Fibroblast of skin of left biceps (primary cell): Measurements from ENCODE around the gene RAB3C.

Source experiments
- DNase-seq, 2 experiments: peaks; one replicate each; pipeline ENCODE4 v3.0.0-alpha.2; 2013; ENCODE audit warnings: low read depth in 2 of 2

The RAB3C gene

DNA sequence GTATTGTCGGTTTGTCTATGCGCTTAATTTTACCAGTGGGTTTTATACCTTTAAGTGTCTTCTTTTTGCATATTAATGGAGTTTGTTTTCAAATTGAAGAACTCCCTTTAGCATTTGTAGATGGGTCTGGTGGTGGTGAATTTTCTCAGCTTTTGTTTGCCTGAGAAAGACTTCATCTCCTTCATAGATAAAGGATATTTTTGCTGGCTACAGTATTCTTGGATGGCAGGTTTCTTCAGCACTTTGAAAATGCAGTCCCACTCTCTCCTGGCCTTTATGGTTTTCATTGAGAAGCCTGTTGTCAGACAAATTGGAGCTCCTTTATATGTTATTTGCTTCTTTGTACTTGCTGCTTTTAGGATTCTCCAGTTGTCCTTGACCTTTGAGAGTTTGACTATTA, 142.1 kb downstream of the RAB3C start:
- DNase-seq = no peak

DNA sequence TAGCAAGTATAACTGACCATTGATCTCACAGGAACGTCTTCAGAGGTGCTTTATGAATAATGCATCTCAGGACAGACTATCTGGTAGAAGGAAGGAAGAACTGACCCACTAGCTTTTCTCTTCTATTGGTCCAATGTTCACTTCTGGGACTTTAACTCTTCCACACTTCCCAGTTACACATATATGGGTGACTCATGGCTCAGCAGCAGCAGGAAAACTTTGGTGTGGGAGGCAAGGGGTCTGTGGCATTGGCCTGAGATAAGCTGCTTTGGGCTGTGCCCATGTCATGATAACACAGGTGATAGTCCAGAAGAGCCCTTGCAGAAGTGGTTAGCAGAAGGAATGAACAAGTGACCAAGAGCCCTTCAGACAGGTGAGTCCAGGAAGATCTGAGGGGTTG, 148.8 kb downstream of the RAB3C start:
- DNase-seq = no peak

DNA sequence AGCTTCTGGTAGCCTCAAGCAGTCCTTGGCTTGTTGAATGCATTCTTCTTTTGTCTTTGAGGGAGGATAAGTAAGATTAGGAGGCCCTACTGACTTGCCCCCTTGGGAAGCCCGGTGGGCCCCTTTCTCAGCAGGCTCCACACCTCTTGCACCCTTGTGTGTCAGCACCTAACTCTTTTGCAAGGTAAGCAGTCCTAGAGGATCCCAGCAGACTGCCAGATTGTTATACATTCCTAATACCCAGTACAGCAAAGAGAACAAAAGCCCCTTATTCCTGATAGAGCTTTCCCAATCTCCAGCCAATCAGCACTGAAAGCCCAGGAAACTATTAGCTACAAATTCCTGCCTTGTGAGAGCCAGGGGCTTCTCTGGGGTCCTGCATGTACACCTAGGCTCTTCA, 152.8 kb downstream of the RAB3C start:
- no peak for DNase-seq

DNA sequence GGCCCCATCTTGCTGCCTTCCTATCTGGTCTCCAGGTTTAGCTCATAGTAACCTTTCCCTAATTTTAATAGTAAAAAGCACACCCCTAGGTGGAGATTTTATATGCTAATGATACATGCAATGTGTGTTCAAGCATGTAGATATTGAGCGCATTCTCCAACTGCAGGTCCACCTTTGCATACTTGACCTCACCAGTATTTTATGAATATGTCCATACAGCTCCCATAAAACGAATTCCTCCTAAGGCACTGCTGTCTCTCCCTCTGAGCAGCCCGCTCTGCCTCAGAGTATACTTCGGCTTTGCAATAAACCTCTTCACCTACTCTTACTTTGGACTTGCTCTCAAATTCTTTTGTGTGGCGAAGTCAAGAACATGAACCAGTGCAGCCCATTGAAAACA, 153.3 kb downstream of the RAB3C start:
- DNase-seq = no peak

DNA sequence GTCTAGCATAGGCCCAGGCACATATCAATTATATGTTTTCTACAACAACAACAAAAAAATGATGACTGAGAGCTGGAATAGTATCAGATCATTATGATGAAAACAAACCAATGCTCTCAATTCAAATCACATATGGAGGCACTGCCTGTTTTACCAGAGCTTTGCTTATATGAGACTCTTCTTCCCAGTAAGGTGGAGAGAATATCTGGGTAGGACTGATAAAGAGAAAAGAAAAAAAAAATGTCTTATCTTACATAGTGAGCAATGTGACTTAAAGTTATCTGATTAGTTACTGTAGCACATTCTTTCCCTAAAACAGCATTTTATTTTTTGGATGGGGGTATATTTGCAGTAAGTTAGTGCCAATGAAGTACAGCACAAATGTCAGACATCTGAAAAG, 154.8 kb downstream of the RAB3C start:
- DNase-seq = no peak

DNA sequence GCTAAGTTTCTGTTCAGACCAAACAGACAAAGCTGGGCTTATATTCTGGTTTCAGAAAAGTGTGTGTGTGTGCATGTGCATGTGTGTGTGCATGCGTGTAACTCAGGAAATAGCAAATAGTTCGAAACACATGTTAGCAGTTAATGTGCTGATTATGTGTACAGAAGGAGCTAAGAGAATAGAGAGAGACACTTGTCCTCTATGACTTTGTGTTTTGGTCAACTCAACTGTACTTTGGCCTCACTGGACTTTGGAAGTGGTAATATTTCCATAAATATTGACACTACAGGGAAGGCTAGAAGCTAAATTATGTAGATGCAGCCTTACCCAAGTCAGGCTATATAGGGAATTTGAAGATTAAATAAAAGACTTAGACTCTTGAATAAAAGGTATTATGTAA, 155.5 kb downstream of the RAB3C start:
- no peak for DNase-seq

DNA sequence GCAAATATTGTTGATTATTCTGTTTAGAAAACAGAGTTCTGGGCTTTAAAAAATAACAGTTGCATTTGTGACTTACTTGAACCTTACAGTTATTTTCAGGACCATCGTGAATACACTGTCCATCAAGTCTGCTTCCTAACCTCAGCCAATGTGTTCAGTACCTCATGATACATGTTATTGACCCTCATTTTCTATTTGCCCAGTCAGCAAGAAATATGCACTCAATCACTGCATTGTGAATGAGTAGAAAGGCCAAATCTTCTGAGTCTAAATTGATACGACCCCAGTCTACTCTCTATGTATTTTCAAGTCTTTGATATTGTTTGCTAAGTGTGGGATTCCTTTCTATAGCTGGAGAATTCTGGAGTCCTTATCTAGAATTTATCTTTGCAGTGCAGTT, 156.2 kb downstream of the RAB3C start:
- DNase-seq = no peak

DNA sequence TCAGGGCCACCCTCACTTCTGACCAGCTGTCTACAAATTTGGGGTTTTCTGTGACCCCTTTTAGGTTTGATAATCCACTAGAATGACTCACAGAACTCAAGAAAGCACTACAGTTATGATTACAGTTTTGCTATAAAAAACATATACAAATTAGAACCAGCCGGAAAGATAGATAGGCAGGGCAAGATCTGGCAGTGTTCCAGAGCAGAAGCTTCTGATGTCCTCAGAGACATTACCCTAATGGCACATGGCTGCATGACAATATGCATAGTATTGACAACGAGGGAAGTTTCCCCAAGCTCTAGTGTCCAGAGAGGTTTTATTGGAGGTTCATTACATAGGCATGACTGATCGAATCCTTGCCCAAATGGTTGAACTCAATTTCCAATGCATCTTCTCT, 158.1 kb downstream of the RAB3C start:
- DNase-seq = no peak

DNA sequence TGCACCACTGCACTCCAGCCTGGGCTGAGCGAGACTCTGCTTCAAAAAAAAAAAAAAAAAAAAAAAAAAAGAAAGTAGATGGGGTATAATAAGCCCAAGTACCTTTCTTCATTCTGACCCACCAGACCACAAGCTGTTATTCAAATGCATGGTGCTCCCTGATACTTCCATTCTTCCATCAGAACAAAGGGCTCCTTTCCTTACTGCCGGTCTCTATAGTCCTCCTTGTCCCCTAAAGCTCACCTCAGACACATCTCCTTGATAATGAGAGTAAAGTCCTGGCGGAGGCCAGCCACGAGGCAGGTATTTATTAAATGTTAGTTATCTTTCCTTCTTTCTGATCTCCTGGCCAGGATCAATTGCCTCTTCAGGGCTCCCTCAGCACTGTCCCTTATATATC, 162.5 kb downstream of the RAB3C start:
- DNase-seq = no peak

DNA sequence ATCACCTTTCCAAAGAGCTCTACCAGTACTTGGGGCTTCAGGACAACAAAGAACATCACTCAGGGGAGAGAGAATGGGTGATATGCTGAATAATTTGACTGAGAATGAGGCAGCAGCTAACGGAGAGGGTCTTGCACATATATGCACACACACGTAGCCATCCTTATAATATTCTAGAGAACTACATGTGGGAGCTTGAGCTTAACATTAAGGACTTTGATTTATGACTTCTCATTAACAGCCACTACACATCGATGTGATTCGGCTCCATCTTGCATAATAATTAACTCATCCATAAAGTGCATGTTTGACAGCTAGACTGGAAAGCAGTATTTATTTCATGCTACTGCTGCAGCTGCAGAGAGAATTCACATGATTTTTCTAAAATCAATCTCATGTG, 163.4 kb downstream of the RAB3C start:
- DNase-seq = no peak

DNA sequence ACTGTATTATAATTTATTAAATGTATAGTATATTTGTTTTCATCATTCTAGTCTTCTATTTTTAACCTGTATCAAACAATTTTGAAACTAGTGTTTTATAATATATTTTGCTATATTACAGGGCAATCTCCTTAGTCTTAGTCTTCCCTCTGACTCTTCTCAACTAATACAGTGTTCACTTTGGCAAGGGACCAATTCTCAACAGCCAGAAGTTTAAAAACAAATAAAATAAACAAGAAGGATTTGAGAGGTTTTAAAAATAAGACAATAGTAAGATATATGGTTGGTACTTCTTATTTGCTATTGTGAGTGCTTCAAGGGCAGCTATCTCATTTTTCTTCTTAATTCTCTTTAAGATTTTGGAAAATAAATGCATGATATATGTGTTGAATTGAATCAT, 167.2 kb downstream of the RAB3C start:
- DNase-seq = no peak

DNA sequence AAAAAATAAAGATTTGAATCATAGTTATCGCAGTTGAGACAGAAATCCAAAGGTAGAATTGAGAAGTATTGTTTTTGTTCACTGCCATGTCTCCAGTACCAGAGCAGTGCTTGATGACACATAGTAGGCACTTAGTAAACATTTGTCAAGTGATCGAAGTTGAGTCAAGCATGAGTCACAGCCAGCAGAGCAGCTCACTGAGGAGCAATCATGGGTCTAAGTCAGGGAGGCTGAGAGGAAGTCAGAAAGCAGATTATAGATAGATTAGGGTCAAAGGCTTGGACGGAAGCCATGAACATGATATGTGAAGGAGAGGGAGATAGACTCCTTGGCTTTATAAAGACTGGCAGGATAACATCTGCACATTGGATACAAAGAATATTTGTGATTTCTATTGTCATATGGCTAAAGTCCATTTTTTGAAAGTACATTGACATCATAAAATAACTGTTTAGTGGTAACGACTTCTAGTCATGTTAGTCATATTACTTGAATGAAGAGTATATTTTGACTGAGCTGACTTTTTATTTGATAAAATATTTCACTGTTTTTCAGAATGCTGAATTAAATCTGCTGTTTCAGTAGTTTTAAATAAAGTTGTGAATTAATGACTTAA, 168.5 kb downstream of the RAB3C start:
- DNase-seq = no peak

DNA sequence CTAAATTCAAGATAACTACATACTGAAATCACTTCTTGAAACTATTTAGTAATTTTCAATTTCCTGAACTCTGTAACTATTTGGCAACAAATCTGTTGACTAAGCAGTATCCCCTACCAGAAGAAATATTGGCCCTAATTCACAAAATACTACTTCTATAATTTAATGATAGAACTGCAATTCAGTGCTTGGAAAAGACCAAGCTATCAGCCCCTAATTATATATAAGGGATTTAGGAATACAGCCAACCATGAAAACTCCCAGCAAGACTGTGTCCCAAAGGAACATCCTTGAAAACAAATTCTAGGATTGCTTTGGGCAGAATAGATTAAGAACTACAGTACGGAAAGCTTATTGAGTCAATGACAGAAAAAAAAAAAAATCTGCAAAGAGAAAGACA, 169.2 kb downstream of the RAB3C start:
- no peak for DNase-seq

DNA sequence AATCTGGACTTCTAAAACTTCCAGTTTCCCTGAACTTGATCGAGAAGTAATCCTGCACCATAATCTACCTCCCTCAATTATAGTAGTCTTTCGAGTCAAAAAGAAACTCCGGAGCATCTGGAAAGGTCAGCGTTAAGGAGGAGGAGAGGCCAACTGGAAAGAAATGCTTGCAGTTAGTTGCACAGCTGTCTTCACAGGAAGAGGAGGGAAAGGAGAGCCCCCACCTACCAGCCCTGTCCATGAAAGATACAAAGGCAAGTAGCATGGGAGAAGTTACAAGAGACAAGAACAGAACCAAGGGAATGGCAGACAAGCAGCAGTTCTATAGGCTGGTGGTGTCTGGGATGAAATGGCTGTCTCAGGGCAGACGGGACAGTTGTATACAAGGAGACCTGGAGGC, 170.6 kb downstream of the RAB3C start:
- DNase-seq = no peak

DNA sequence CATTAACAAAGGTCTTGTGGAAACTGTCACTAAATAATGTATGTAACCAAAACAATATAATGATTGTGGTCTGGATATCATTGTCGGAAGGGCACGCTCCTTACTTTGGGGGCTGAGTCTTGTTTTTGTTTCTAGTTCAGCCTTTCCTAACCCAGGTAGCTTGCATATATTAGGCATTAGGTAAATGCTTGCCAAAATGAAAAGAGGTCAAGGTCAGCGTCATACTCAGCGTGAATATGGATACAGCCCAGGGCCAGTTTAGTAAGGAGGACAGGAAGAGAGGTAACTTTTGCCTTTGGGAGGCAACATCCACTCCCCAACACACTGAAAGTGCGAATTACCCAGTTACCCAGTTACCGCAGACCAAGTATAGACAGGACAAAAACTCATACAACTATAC, 171.4 kb downstream of the RAB3C start:
- DNase-seq = no peak

DNA sequence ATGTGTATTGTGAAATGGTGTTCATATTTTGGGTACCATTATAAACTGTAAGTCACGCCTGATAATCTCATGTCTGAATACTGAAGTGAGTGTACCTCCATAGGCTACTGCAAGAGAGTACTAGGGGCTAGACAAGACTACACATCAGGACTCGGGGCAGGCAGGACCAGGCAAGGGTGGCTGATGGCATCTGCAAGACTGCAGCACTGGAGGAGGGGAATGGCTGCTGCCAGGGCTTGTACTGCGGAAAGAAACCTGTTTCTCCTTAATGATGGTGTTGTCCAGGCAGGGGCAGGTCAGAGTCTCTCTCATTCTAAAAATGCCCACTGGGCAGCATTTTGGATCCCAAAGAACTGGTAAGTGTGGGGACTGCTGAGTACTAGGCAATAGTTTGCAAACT, 172.5 kb downstream of the RAB3C start:
- no peak for DNase-seq

DNA sequence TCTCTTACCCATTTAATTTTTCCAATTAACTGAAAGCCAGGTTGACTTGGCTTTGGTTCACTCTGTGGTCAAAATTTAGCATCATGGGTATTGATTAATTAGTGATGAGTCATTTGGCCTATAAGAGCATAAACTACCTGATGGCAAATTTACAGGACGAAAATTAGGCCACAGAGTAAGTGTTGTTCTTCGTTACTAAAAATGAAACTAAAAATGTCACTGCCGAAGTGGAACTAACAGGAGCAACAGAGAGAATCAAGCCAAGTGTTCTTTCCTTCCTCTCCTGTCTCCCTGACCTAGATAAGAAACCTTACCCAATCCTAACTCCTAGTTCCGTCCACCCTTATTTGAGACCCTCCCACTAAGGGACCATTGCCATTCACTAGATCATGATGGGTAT, 176.9 kb downstream of the RAB3C start:
- DNase-seq = no peak

DNA sequence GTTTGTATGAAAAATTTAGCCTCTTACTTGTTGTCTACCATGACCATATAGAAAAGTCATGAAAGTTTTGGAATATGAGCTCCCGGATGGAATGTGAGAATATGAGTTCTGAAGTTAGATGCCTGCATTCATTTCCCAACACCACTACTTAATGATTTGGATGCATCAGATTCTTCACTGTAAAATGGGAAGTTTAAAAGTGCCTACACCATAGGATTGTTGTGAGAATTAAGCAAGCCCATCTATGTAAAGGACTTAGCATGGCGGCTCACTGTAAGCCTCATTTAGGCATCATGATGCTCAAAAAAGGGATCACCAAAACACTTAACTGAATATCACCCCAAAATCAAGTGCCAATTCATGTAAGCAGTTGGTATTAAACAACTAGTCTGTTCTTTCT, 177.3 kb downstream of the RAB3C start:
- DNase-seq = no peak

DNA sequence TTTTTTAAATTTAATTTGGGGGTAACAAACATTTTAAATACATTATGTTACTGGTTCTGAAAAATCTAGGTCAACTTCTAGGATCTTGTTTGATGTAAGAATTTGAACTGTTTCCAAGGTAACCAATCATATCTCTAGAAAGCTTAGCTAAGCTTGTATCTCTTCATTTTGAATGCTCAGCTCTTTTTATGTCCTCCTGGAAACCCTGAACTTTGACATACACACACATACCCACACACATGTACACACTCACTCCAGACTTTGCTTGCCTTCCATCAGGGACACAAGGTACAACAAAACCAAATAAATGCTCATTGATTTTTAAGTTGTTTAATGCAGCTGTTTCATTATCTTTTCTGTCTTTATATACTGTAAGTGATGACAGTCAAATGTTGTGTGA, 178.5 kb downstream of the RAB3C start:
- DNase-seq = no peak

DNA sequence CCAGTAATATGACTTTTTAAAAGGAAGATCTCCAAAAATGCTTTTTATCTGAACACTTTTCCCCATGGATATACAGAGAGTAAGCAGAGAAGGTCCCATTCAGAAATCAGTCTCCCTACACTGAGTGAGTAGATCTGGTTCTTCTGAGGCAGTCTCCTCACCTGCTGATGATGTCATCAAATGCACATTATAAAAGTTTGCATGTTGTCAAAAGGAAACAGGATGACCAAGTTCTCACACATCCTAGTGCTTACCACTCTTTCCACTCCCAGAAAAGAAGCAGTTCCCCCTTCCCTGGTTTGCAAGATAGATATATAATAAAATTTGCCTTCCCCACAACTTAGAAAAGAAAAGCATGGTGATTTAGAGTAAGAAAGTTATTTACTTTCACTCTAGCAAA, 180.5 kb downstream of the RAB3C start:
- no peak for DNase-seq

DNA sequence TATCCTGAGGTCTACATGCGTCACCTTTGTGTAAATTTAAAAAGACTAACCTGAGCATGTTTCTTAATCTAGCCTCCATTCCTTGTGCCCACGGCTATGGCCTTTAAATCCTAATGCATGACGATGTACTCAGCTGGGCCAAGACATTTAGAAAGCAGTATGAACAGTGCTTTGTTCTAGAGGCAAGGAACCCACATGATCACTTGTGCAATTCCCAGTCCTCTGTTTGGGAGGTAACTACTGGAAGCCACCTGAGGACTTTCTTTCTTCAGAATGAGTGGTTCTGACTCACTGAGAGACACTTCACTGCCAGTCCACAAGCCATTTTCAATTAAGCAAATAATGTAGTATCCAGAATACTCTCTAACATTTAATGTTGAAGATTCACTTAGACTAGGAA, 181.3 kb downstream of the RAB3C start:
- no peak for DNase-seq

DNA sequence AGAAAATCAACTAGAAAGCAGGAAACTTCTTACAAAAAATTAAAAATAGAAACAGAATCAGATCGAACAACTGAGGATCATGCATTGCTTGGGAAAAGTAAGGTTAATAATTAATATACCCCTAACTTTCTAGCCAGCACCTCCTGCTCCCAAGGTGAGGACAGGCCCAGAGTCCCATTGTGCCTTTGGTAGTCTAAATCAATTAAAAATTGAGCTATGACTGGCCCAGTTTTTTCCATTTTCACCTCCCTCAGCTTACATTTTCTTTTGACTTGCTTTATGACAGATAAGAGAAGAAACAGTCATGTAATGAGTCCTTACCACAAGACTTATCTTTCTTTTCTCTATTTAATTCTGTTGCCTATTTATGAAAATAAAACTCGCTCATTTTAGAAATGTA, 182.2 kb downstream of the RAB3C start:
- DNase-seq = no peak

DNA sequence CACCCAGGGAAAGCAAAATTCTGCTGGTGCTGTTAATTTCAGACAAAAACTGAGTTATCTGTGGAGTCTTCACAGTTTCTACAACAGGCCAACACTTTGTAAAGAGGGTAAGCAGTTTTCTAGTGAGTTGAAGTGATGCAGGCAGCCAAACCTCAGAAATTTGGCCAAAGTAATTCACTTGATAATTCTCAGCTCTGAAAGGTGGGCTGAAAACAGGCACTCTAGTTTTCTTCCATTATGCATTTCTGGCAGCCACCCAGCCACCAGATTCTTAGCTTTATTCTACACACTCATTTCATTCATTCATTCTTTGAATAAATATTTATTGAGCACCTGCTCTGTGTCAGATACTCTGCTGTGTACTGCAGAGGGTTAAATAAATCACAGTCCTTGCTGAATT, 184.2 kb downstream of the RAB3C start:
- DNase-seq = no peak

DNA sequence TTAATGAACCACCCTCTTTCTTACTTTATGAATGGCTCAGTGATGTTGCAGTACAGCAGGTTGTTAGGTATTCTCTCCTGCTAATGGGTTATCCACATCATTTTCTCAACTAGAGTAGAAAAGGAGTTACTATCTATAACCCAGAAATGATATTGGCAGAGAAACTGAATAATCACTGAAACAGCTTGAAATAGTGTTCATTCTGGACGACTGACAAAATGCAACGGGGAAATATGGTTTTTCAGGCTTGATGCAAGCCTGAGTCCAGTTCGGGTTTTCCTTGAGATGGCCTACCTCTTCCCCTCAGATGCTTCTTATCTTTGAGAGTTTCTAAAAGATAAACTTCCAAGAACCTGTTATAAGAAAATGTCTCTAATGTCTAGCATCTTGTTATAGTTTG, 187.3 kb downstream of the RAB3C start:
- no peak for DNase-seq

DNA sequence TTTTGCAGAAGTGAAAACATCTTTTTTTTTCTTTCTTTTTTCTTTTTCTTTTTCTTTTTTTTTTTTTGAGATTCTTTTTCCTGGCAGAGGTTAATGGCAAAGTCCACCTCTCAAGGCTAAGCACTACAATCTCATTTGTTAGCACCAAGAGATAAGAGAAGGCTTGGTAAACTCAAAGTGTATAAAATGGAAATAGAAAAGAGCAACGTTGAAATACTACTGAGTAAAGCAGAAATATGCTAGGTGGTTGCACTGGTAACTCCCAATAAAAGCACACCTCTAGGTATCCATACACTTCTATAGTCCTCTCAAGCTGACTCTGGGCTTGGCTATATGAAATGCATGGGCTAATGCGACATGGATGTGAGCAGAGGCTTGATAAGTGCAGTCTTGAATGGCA, 188.9 kb downstream of the RAB3C start:
- no peak for DNase-seq
